PFSK-1 (cell line): ENCODE data around the gene IFRD1.

Experiments
- FOXP2 ChIP-seq: optimal IDR thresholded peaks from 2 replicates; pipeline ENCODE3; 2011; ENCODE audit warnings: borderline replicate concordance, control low read depth, inconsistent platforms; ENCODE audit not compliant: insufficient read depth; ENCODE audit errors: extremely low read length, extremely low read depth
- POLR2AphosphoS5 ChIP-seq: IDR thresholded peaks from 2 replicates; pipeline ENCODE4 v1.6.1; 2012; ENCODE audit warnings: low read depth, mild to moderate bottlenecking, control low read depth, low read length, moderate library complexity
- REST ChIP-seq, 2 experiments: IDR thresholded peaks; 2 replicates each; pipeline versions ENCODE4 v1.6.1 to v1.8.0; 2011 to 2012; ENCODE audit warnings: low read depth in 2 of 2, low read length in 2 of 2, control low read depth in 1 of 2, inconsistent platforms in 1 of 2, mild to moderate bottlenecking in 1 of 2, moderate library complexity in 1 of 2; ENCODE audit not compliant: insufficient read depth in 1 of 2
- SIN3A ChIP-seq: IDR thresholded peaks from 2 replicates; pipeline ENCODE4 v1.6.1; 2012; ENCODE audit warnings: mild to moderate bottlenecking, low read length, moderate library complexity, borderline replicate concordance; ENCODE audit not compliant: insufficient read depth
- TAF1 ChIP-seq: IDR thresholded peaks from 2 replicates; pipeline ENCODE4 v1.6.1; 2012; ENCODE audit warnings: low read length, control low read depth, borderline replicate concordance; ENCODE audit not compliant: insufficient read depth

Gene IFRD1

DNA sequence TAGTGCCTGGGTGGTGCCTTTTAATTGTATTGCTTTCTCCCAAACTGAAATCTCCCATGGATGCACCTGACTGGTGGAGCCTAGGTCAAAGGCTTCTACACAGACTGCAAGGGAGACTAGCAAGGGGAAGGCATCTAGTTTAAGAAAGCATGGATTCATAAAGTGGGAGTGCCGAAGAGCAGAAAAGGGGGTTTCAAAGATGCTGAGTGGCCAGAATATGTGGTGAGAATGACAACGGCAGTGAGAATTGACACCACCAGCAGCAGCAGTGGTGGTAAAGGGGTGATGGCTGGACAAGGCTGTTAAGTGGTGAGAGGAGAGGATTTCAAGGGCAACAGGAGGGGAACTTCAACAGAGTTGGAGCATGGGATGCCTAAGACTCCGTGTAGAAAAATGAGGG is 67.2 kb downstream of the IFRD1 start:
- TF ChIP-seq TAF1, result no peak
- no peak for TF ChIP-seq SIN3A
- no peak for TF ChIP-seq REST (IDR thresholded peaks at IDR 0.05; ENCODE audit: insufficient read depth in 1 of 2, low read depth in 2 of 2, low read length in 2 of 2)
- TF ChIP-seq FOXP2, result no peak
- no peak for TF ChIP-seq POLR2AphosphoS5

- TF ChIP-seq REST (IDR thresholded peaks at IDR 0.05; ENCODE audit: insufficient read depth in 1 of 2, low read depth in 2 of 2, low read length in 2 of 2) (no peak), TAF1 (no peak), POLR2AphosphoS5 (no peak), FOXP2 (no peak), SIN3A (no peak)
Observed at GRCh38 chr7:112520787-112521186, 70.5 kb downstream of the IFRD1 start.

DNA sequence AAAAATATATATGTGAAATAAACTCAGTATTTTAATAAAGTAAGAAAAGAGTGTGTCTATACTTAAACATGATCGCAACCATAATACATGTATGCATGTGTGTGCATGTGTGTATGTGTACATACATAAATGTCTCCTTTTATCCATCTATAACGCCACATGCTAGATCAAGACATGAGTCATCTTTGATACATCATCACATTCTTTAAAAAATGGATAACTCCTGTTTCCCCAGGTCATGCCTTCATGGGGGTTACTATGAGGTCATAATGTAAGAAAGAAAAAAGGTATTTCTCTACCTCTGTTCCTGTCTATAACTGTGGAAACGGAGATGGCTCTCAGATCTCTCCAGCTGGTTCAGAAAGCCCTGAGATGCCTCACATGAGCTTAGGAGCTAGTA is 71.7 kb downstream of the IFRD1 start:
- no peak for TF ChIP-seq REST (IDR thresholded peaks at IDR 0.05; ENCODE audit: insufficient read depth in 1 of 2, low read depth in 2 of 2, low read length in 2 of 2)
- no peak for TF ChIP-seq SIN3A
- TF ChIP-seq TAF1, result no peak
- no peak for TF ChIP-seq POLR2AphosphoS5
- TF ChIP-seq FOXP2, result no peak

- TF ChIP-seq REST (IDR thresholded peaks at IDR 0.05; ENCODE audit: insufficient read depth in 1 of 2, low read depth in 2 of 2, low read length in 2 of 2) (no peak), SIN3A (no peak), FOXP2 (no peak), TAF1 (no peak), POLR2AphosphoS5 (no peak)
Observed at GRCh38 chr7:112523871-112524270, 73.6 kb downstream of the IFRD1 start.
